GM19099 (cell line): ENCODE measurements around the gene STC2.

Experiments
- POLR2A ChIP-seq: IDR thresholded peaks from 3 replicates; pipeline ENCODE4 v1.6.1; 2011; ENCODE audit warnings: low read depth; ENCODE audit not compliant: insufficient read length; ENCODE audit errors: extremely low read depth

STC2 gene

GRCh38 chr5:173295796-173296195 is 32.4 kb downstream of the STC2 start:
- TF ChIP-seq POLR2A = no peak

GRCh38 chr5:173294673-173295320 is 33.4 kb downstream of the STC2 start:
- TF ChIP-seq POLR2A = no peak

- no peak for TF ChIP-seq POLR2A
These were observed 34.2 kb downstream of the STC2 start for GRCh38 chr5:173293817-173294672.

- TF ChIP-seq POLR2A = no peak
These were observed 36.2 kb downstream of the STC2 start for GRCh38 chr5:173291722-173292658.

- no peak for TF ChIP-seq POLR2A
These were observed 37.6 kb downstream of the STC2 start for GRCh38 chr5:173290477-173291131.

GRCh38 chr5:173289372-173289771 is 38.8 kb downstream of the STC2 start:
- TF ChIP-seq POLR2A = no peak

GRCh38 chr5:173288632-173289031 is 39.6 kb downstream of the STC2 start:
- TF ChIP-seq POLR2A = no peak

- no peak for TF ChIP-seq POLR2A
These were observed 41.1 kb downstream of the STC2 start for GRCh38 chr5:173287086-173287485.

GRCh38 chr5:173283318-173284288 is 44.6 kb downstream of the STC2 start:
- TF ChIP-seq POLR2A = no peak

GRCh38 chr5:173282916-173283315 is 45.3 kb downstream of the STC2 start:
- no peak for TF ChIP-seq POLR2A

GRCh38 chr5:173281910-173282309 is 46.3 kb downstream of the STC2 start:
- TF ChIP-seq POLR2A = no peak

GRCh38 chr5:173279166-173279565 is 49.0 kb downstream of the STC2 start:
- no peak for TF ChIP-seq POLR2A

GRCh38 chr5:173278641-173279040 is 49.6 kb downstream of the STC2 start:
- TF ChIP-seq POLR2A = no peak
